Stomach smooth muscle (tissue), 2 donors: ENCODE results near the gene RDH8.

Source experiments
- H3K27ac ChIP-seq: one replicate; pipeline ENCODE4 v1.7.0; 2013; ENCODE audit warnings: mild to moderate bottlenecking, low read length, inconsistent platforms
- H3K27me3 ChIP-seq, 2 donors: one replicate each; pipeline ENCODE4 v1.7.0; 2013; ENCODE audit warnings: low read length in 2 of 2; ENCODE audit not compliant: insufficient read depth in 2 of 2, control insufficient read depth in 1 of 2
- H3K36me3 ChIP-seq, 2 donors: one replicate each; pipeline ENCODE4 v1.7.0; 2013; ENCODE audit warnings: low read length in 2 of 2; ENCODE audit not compliant: control insufficient read depth in 2 of 2, insufficient read depth in 2 of 2
- H3K4me1 ChIP-seq: one replicate; pipeline ENCODE4 v1.7.0; 2013; ENCODE audit warnings: low read length; ENCODE audit not compliant: control insufficient read depth, insufficient read depth
- H3K4me3 ChIP-seq, 2 donors: one replicate each; pipeline ENCODE4 v1.7.0; 2013; ENCODE audit warnings: low read length in 2 of 2
- H3K9ac ChIP-seq, 2 donors: one replicate each; pipeline ENCODE4 v1.7.0; 2013; ENCODE audit warnings: low read length in 2 of 2, mild to moderate bottlenecking in 1 of 2
- H3K9me3 ChIP-seq, 2 donors: one replicate each; pipeline ENCODE4 v1.7.0; 2013; ENCODE audit warnings: low read length in 2 of 2; ENCODE audit not compliant: control insufficient read depth in 2 of 2
- donor health status: healthy.
- donor health status: Pancreatic carcinoma.

Gene RDH8

GRCh38 chr19:10033614-10034013, 20.3 kb downstream of the RDH8 start:
- H3K27me3 ChIP-seq, result peaks cover 17 to 18% of the 10 kb centered on the region in 2 donors
- peaks cover 0 to 5% of the 10 kb centered on the region in 2 donors for H3K9me3 ChIP-seq

GRCh38 chr19:10036601-10037071, 23.4 kb downstream of the RDH8 start:
- Histone ChIP-seq H3K4me3 (no peak overlapping the region), H3K4me1 (no peaks in the 10 kb centered on the region), H3K9ac (no peak overlapping the region), H3K9me3 (peaks cover 10 to 18% of the 10 kb centered on the region in 2 donors), H3K36me3 (no peaks in the 10 kb centered on the region), H3K27ac (no peak overlapping the region), H3K27me3 (peaks cover 19 to 21% of the 10 kb centered on the region in 2 donors)

More at GRCh38 chr19:10033614-10034013, 20.3 kb downstream of the RDH8 start:
- no peak overlapping the region for H3K4me3 ChIP-seq
- H3K4me1 ChIP-seq, result no peaks in the 10 kb centered on the region
- no peak overlapping the region for H3K27ac ChIP-seq
- H3K9ac ChIP-seq, result no peak overlapping the region
- no peaks in the 10 kb centered on the region for H3K36me3 ChIP-seq

GRCh38 chr19:10037367-10037766, 24.1 kb downstream of the RDH8 start:
- H3K9ac ChIP-seq, result no peak overlapping the region
- no peaks in the 10 kb centered on the region for H3K36me3 ChIP-seq
- H3K27ac ChIP-seq, result no peak overlapping the region
- no peaks in the 10 kb centered on the region for H3K4me1 ChIP-seq
- no peak overlapping the region for H3K4me3 ChIP-seq
- peaks cover 17 to 25% of the 10 kb centered on the region in 2 donors for H3K9me3 ChIP-seq
- H3K27me3 ChIP-seq, result peaks cover 18% of the 10 kb centered on the region in 2 donors

- H3K9me3 ChIP-seq, result peaks cover 21 to 30% of the 10 kb centered on the region in 2 donors
- H3K4me3 ChIP-seq, result no peak overlapping the region
- H3K27me3 ChIP-seq, result peaks cover 17 to 18% of the 10 kb centered on the region in 2 donors
- H3K36me3 ChIP-seq, result no peaks in the 10 kb centered on the region
- H3K9ac ChIP-seq, result no peak overlapping the region
- no peaks in the 10 kb centered on the region for H3K4me1 ChIP-seq
- H3K27ac ChIP-seq, result no peak overlapping the region
Observed at GRCh38 chr19:10037809-10038208, 24.5 kb downstream of the RDH8 start.

- H3K9me3 ChIP-seq, result peaks cover 46% of the 10 kb centered on the region in 2 donors
- no peak overlapping the region for H3K9ac ChIP-seq
- no peaks in the 10 kb centered on the region for H3K4me1 ChIP-seq
- H3K27ac ChIP-seq, result no peak overlapping the region
- peaks cover 9 to 12% of the 10 kb centered on the region in 2 donors for H3K27me3 ChIP-seq
- no peak overlapping the region for H3K4me3 ChIP-seq
- H3K36me3 ChIP-seq, result no peaks in the 10 kb centered on the region
Observed at GRCh38 chr19:10043286-10043927, 30.1 kb downstream of the RDH8 start.

GRCh38 chr19:10044390-10044789, 31.1 kb downstream of the RDH8 start:
- peaks cover 2 to 6% of the 10 kb centered on the region in 2 donors for H3K27me3 ChIP-seq
- H3K9me3 ChIP-seq, result peaks cover 43 to 46% of the 10 kb centered on the region in 2 donors
- H3K4me3 ChIP-seq, result no peak overlapping the region

GRCh38 chr19:10045371-10045770, 32.1 kb downstream of the RDH8 start:
- H3K36me3 ChIP-seq, result no peaks in the 10 kb centered on the region
- no peaks in the 10 kb centered on the region for H3K4me1 ChIP-seq
- peaks cover 42 to 44% of the 10 kb centered on the region in 2 donors for H3K9me3 ChIP-seq
- no peak overlapping the region for H3K4me3 ChIP-seq
- H3K27ac ChIP-seq, result no peak overlapping the region
- H3K27me3 ChIP-seq, result peaks cover 2 to 5% of the 10 kb centered on the region in 2 donors
- H3K9ac ChIP-seq, result no peak overlapping the region

More at GRCh38 chr19:10044390-10044789, 31.1 kb downstream of the RDH8 start:
- Histone ChIP-seq H3K9ac (no peak overlapping the region), H3K4me1 (no peaks in the 10 kb centered on the region), H3K36me3 (no peaks in the 10 kb centered on the region), H3K27ac (no peak overlapping the region)

- no peaks in the 10 kb centered on the region for H3K4me1 ChIP-seq
- no peaks in the 10 kb centered on the region for H3K36me3 ChIP-seq
- H3K9me3 ChIP-seq, result peaks cover 4 to 7% of the 10 kb centered on the region in 2 donors
- H3K27ac ChIP-seq, result no peak overlapping the region
- no peak overlapping the region for H3K9ac ChIP-seq
- H3K27me3 ChIP-seq, result peaks cover 2 to 4% of the 10 kb centered on the region in 2 donors
- H3K4me3 ChIP-seq, result no peak overlapping the region
Observed at GRCh38 chr19:10049626-10050025, 36.3 kb downstream of the RDH8 start.

GRCh38 chr19:10052602-10053360, 39.5 kb downstream of the RDH8 start:
- Histone ChIP-seq H3K36me3 (no peaks in the 10 kb centered on the region), H3K27ac (no peak overlapping the region)

GRCh38 chr19:10061717-10062310, 48.5 kb downstream of the RDH8 start:
- H3K9ac ChIP-seq, result no peak overlapping the region
- H3K27ac ChIP-seq, result no peak overlapping the region
- H3K9me3 ChIP-seq, result no peaks in the 10 kb centered on the region
- H3K27me3 ChIP-seq, result peaks cover 9 to 12% of the 10 kb centered on the region in 2 donors
- no peaks in the 10 kb centered on the region for H3K36me3 ChIP-seq
- no peaks in the 10 kb centered on the region for H3K4me1 ChIP-seq
- no peak overlapping the region for H3K4me3 ChIP-seq

More at GRCh38 chr19:10052602-10053360, 39.5 kb downstream of the RDH8 start:
- H3K27me3 ChIP-seq, result peaks cover 0 to 8% of the 10 kb centered on the region in 2 donors
- H3K9ac ChIP-seq, result no peak overlapping the region
- H3K4me1 ChIP-seq, result no peaks in the 10 kb centered on the region
- H3K9me3 ChIP-seq, result no peaks in the 10 kb centered on the region
- H3K4me3 ChIP-seq, result no peak overlapping the region
